22Rv1 (cell line): ENCODE results near the gene SYNDIG1L.

ENCODE experiments used
- H3K27ac ChIP-seq: fragments of 450-650 bp; 2 replicates; pipeline ENCODE4 v1.5.1; 2017
- ZFX ChIP-seq: fragments of 450-650 bp; IDR thresholded peaks from 2 replicates; pipeline ENCODE4 v1.6.1; 2017; ENCODE audit warnings: antibody characterized with exemption, borderline replicate concordance
- TF ChIP-seq, protein P1 (sequence below): fragments of 450-650 bp; IDR thresholded peaks from 2 replicates; pipeline ENCODE4 v1.5.1; 2017; ENCODE audit warnings: mild to moderate bottlenecking

Gene SYNDIG1L

DNA sequence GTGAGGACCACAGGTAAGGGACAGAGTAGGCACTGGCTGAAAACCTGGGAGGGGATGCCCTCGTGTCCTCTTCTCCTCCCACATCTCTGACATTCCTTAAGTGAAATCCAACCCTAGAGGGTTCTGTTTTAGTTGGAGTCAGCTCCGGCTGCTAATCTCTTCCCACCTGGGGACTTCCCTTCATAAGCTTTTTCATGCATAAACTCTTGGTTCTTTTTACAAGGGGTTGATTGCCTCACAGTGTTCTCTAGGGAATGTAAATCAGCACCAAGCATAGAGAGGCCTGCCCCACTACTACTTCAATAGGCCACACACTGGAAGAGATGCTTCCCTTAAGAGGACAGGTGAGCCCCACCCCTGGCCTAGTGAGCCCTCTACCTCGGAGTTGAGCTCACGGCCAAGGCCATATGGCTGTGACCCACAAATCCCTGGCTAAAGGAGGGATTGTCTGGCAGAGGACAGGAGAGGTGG, 3.2 kb upstream of the SYNDIG1L start:
- TF ChIP-seq, protein P1, sequence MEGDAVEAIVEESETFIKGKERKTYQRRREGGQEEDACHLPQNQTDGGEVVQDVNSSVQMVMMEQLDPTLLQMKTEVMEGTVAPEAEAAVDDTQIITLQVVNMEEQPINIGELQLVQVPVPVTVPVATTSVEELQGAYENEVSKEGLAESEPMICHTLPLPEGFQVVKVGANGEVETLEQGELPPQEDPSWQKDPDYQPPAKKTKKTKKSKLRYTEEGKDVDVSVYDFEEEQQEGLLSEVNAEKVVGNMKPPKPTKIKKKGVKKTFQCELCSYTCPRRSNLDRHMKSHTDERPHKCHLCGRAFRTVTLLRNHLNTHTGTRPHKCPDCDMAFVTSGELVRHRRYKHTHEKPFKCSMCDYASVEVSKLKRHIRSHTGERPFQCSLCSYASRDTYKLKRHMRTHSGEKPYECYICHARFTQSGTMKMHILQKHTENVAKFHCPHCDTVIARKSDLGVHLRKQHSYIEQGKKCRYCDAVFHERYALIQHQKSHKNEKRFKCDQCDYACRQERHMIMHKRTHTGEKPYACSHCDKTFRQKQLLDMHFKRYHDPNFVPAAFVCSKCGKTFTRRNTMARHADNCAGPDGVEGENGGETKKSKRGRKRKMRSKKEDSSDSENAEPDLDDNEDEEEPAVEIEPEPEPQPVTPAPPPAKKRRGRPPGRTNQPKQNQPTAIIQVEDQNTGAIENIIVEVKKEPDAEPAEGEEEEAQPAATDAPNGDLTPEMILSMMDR, result no peak
- TF ChIP-seq ZFX, result no peak
- H3K27ac ChIP-seq, result no peak overlapping the region

DNA sequence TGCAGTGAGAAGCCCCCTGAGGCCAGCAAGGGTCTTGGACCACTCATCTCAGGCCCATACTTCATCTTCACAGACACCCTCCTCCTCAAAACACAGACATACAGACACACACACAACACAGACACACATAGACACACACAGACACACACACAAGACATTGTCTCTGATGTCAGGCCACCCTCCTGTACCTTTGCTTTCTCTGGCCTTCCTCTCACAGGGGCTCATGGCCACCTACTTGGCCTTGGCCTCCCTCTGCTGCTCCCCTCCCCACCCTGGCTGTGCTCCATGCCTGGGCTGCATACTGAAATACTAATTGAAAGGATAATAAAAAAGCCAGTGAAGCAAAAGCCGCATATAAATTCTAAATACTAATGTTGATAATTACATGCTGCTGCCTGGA, 1.6 kb upstream of the SYNDIG1L start:
- no peak overlapping the region for H3K27ac ChIP-seq
- TF ChIP-seq, protein P1, result no peak
- no peak for TF ChIP-seq ZFX

DNA sequence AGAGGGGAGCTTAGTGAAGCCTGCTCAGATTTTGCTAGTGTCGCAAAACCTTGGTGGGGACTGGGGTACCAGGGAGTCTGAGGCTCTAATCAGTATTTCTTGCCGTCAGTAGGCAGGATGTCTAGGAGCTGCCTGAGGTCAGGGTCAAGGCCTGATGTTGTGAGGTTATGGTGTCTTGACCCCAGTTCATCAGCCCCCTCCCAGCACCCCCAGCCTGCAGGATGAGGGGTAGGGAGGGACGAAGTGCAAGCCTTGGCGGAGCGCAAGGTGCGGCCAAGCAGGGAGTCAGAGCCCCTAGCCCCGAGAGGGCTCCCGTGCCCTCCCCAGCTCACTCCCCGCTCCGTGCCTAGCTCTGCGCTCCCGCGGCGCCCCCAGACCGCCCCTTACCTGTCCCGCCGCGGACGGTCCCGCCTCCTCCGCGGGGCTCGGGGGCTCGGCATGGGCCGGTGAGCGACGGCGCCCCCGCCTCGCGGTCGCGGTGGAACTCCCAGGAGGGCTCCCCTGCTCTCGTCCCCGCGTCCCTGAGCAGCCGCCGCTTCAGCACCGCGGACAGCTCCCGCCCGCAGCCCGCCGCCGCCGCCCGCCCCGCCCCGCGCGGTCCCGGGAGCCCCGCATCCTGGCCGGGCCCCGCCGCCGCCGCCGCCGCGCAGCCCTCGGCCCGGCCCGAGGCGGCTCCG, 347 bp downstream of the SYNDIG1L start:
- no peak for TF ChIP-seq ZFX
- TF ChIP-seq, protein P1, result no peak
- H3K27ac ChIP-seq, result no peak overlapping the region

DNA sequence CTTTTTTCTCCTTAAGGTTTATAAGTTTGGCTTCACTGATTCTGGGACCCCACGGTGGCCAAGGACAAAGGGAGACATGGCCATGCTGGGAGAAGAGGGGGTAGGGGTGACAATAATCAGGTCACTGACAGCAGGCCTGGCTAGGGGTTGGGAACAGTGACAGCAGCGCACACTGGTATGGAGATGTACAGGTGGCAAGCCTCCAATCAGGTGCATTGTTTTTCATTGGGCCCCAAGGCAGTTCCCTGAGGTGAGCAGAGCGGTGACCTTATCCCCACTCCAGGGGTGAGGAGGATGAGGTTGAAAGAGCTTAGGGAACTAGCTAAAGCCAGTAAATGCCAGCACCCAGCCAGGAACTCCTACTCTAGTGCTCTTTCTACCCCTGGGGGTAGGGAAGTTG, 1.4 kb downstream of the SYNDIG1L start:
- no peak overlapping the region for H3K27ac ChIP-seq
- TF ChIP-seq, protein P1, result no peak
- no peak for TF ChIP-seq ZFX

DNA sequence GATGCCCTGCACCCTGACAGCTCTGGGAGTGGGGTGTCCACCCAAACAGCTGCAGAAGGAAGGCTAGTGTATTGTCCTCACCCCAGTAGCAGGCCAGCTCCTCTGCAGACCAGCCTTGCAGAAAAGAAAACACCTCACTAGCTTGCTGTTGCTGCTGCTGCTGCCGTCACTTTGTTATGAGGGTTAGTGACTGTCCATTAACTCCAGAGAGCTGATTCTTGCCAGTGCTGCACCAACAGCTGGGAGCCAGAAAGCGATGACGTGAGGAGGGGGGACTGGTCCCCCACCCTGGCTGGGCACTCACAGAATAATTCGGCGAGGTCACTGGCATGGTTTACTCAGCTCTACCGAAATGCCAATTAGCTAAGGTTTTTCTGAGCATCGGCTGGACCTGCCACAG, 2.8 kb downstream of the SYNDIG1L start:
- TF ChIP-seq, protein P1, result no peak
- TF ChIP-seq ZFX, result no peak
- H3K27ac ChIP-seq, result no peak overlapping the region

DNA sequence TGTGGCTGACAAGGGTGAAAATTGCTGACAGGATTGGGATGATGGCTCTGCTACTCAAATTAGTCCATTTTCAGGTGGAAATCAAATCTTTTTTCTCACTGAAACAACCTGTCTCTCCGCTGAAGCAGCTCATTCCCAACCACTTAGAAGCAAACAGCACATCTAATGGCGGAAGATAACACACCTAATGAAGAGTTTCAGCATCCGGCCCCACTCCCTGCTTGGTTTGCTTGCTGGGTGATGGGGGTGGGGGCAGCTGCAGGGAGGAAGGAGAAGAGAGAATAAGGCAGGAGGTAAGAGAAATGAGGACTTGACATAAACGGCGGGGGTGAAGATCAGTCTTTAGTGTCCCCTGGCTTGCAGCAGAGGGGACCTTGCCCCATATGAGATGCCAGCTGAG, 4.0 kb downstream of the SYNDIG1L start:
- TF ChIP-seq, protein P1, result no peak
- no peak for TF ChIP-seq ZFX
- no peak overlapping the region for H3K27ac ChIP-seq

DNA sequence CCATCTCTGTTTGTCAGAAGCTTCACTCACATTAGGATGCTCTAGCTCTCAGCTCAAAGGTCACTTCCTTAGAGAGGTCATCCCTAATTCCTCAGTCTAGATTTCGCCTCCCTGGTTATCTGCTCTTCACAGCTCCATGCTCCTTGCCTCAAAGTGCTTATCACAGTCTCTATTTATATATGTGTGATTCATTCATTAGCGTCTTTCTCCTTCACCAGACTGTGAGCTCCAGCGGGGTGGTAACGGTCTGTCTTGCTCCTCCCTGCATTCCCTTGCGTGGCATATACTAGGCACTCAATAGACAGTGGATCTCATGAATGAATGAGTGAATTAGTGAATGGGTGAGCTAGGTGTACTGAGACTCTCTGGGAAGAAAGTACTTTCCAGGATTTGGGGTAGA, 6.9 kb downstream of the SYNDIG1L start:
- no peak overlapping the region for H3K27ac ChIP-seq
- TF ChIP-seq ZFX, result no peak
- TF ChIP-seq, protein P1, result no peak
